ENCODE data around the gene GINS3. TPM values are rescaled to one million over a fixed set of nuclear protein-coding genes. Genes with fewer than 3 reads are reported as not detected.
"Not testable (repeated sequence)": the region's sequence is repeated elsewhere in the genome, so short reads cannot be mapped to it uniquely, and the experiment has no call there.

The GINS3 gene
- total RNA-seq, 1 donor from 2014 or later, result 13.7 TPM

DNA sequence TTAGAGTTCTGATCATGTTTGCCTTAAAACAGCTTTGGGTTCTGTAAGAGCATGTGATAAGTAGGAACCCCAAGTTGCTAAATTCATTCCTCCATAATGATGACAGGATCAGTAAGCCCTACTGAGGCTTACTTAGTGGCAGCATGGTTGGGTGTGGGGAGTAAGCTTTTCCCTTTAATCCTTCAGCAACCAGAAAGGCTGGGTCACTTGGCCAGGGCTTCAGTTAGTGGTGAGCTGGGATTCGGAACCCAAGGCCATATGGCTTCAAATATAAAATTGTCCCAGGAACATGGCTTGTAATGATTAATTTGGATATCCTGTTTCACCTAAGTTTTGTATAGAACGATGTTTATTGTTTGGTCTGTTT, 850 bp downstream of the GINS3 start:
- peak; percentile 79 for ATAC-seq

DNA sequence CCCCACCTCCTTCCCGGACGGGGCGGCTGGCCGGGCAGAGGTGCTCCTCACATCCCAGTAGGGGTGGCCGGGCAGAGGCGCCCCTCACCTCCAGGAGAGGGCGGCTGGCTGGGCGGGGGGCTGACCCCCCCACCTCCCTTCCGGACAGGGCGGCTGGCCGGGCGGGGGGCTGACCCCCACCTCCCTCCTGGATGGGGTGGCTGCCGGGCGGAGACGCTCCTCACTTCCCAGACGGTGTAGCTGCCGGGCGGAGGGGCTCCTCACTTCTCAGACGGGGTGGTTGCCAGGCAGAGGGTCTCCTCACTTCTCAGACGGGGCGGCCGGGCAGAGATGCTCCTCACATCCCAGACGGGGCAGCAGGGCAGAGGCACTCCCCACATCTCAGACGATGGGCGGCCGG, 4.6 kb downstream of the GINS3 start:
- ATAC-seq, result not testable (repeated sequence)

DNA sequence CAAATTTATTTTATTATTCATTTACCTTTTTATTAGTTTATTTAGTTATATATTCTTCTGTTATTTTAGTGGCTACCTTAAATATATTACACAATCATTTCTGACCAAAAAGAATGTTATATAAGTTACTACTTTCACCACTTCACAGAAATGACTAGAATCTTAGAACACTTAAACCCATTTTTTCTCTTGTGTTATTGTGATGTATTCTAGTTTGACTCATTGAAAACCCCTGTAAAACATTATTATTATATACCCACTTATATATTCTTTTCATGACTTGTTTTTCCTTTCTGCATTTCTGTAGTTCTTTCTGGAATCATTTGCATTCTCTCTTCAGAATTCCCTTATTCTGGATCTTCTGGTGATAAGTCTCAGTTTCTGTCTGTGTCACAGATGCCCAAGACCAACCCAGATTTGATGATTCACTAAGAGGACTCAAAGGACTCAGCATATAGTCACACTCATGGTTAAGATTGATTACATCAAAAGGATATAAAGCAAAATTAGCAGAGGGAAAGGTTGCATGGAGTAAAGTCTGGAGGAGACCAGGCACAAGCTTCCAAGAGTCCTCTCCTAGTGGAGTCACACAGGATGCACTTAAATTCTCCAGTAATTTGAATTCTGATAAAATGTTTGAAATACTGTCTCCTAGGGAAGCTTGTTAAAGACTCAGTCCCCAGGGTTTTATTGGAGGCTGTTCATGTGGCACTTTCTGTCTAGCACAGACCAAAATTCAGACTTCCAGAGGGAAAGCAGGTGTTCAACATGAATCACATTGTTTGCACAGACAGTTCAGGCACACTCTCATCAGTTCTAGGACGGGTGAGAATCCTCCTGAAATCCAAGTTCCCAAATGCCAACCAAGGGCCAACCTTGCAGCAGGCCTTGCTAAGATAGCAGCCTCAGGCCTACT, 7.7 kb downstream of the GINS3 start:
- peak; percentile 85 for ATAC-seq

DNA sequence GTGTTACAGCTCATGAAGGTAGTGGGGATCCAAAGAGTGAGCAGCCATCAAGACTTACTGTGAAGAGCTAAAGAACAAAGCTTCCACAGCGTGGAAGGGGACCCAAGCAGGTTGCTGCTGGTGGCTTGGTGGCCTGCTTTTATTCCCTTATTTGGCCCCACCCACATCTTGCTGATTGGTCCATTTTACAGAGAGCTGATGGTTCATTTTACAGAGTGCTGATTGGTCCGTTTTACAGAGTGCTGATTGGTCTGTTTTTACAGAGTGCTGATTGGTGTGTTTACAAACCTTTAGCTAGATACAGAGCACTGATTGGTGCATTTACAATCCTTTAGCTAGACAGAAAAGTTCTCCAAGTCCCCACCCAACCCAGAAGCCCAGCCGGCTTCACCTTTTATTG, 9.0 kb downstream of the GINS3 start:
- not testable (repeated sequence) for ATAC-seq

GRCh38 chr16:58402796-58403195, 10.5 kb downstream of the GINS3 start:
- ATAC-seq, result no peak

GRCh38 chr16:58409316-58409973, 17.2 kb downstream of the GINS3 start:
- ATAC-seq, result peak; percentile 95

DNA sequence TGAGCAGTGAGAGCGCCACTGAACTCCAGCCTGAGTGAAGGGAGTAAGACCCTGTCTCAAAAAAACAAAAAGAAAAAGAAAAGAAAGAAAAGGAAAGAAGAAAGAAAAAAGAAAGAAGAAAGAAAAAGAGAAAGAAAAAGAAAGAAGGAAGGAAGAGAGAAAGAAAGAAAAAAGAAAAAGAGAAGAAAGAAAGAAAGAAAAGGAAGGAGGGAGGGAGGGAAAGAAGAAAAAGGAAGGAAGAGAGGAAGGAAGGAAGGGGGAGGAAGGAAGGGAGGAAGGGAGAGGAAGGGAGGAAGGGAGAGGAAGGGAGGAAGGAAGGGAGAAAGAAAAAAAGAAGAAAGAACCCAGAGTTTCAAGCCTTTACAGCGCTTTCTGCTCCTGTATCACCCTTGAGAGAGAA, 19.1 kb downstream of the GINS3 start:
- ATAC-seq, result no peak

DNA sequence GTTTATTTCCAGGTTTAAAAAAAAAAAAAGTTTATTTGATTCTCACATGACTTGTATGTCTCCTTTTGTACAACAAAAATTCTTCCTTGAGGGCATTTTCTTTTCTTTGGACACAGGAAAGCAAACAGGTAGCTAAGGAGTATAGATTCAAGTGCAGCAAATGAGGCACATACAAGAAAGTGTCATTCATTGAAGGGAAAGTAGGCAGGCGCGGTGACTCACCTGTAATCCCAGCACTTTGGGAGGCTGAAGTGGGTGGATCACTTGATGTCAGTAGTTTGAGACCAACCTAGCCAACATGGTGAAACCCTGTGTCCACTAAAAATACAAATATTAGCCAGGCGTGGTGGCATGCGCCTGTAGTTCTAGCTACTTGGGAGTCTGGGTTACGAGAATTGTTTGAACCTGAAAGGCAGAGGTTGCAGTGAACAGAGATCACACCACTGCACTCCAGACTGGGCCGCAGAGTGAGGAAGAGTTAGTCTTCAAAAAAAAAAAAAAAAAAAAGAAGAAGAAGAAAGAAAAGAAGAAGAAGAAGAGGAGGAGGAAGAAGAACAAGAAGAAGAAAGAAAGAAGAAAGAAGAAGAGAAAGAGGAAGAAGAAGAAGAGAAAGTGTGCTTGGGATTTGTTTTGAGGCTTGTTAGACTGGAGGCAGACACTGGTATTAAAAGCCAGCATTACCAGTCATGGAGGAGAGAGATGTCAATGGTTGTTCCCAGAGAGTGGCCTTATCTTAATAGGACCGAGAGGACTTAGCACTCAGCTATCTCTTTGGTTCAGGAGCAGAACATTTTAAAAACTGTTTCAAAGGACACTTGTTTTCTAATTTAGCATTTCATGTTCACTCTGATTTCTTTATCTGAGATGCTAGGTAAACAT, 19.7 kb downstream of the GINS3 start:
- ATAC-seq, result peak; percentile 75

DNA sequence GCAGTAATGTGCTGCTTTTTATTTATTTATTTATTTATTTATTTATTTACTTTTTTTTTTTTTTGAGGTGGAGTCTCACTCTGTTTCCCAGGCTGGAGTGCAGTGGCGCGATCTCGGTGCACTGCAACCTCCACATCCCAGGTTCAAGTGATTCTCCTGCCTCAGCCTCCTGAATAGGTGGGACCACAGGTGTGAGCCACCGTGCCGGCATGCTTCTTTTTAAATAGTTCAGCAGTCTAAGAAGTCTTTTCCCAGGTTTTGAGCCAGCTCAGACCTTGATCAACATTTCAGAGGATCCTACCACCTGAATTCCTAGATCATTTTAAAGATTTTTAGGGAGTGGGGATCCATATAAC, 20.3 kb downstream of the GINS3 start:
- ATAC-seq, result not testable (repeated sequence)

GRCh38 chr16:58413359-58413758, 21.1 kb downstream of the GINS3 start:
- ATAC-seq, result no peak

GRCh38 chr16:58415003-58415402, 22.7 kb downstream of the GINS3 start:
- ATAC-seq, result no peak

- ATAC-seq, result not testable (repeated sequence)
Measured at GRCh38 chr16:58415961-58416360, 23.7 kb downstream of the GINS3 start.

- ATAC-seq, result no peak
Measured at GRCh38 chr16:58417035-58417434, 24.8 kb downstream of the GINS3 start.

GRCh38 chr16:58417600-58417999, 25.3 kb downstream of the GINS3 start:
- no peak for ATAC-seq

DNA sequence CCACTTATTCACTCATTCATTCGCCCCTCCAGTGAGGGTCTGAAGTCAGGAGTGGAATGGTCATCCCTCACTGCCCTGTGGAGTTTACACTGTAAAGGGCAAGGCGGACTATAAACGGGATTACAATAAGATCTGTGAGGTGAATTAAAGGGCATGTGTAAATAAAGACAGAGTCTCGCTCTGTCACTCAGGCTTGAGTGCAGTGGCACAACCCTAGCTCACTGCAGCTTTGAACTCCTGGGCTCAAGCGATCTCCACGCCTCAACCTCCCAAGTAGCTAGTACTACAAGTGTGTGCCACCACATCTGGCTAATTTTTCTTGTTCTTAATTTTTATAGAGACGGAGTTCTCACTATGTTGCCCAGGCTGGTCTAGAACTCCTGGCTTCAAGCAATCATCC, 25.8 kb downstream of the GINS3 start:
- no peak for ATAC-seq

DNA sequence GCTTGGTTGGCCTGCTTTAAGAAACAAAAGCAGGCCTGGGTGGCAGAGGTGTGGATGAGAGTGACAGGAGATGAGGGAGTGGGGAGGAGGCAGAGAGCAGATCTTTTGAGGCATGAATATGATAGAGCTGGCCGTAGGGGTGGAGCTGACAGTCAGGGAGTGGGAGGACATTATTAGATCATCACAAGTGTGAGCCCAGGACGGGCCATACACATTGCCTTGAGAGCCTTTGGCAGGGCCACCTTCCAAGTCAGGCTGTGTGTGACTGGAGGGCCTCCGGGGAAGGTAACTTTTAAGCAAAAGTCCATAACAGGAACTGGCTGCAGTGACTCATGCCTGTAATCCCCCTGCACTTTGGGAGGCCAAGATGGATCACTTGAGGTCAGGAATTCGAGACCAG, 26.3 kb downstream of the GINS3 start:
- peak; percentile 83 for ATAC-seq

DNA sequence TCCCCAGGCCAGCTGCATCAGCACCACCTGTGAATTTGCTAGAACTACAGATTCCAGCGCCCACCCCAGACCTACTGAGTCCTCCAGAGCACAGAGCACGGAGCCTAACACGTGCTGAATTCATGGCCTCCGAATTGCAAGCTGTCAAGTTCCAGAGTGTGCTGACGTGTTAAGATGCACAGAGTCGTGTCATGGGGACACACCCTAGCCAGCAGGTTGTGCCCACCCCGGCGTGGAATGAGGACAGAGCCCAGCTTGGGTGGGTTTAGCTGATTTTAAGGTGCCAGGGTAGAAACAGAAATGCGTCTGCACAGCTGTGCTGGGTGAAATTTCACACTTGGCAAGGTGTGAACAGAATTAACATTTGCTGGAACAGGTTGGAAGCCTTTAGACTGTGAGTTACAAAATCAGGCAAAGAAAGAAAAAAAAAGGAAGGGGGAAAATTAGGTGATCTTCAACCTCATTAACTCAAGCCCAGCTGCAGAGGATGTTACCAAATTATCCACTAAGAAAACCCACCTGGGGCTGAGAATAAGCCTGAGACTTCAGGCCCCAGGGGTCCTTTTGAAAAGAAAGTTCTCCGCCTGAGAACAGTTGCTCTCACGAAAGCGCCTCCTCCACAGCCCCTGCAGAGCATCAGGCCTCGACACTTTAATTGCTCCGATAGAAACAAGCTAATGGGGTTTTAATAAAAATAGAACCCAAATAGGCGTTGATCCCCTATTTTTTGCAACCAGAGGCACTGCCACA, 27.1 kb downstream of the GINS3 start:
- ATAC-seq, result no peak

GRCh38 chr16:58421059-58421458, 28.8 kb downstream of the GINS3 start:
- no peak for ATAC-seq

DNA sequence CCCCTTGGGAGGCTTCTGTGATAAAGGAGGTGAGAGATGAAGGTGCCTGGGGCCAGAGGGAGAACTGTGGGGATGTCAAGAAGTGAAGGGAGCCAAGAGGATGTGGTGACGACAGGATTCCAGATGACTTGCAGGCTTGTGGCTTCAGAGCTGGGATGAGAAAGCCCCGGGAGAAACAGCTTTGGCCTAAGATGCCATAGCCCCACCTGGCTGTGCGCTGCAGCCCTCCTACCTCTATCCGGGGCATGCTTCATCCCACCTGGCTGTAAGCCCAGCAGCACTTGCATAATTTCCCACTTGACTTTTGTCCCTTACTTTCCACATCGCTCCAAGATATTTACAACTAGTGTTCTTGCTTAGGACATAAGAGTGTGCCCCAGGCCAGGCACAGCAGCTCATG, 29.3 kb downstream of the GINS3 start:
- no peak for ATAC-seq

- ATAC-seq, result no peak
Measured at GRCh38 chr16:58422809-58423208, 30.5 kb downstream of the GINS3 start.

- ATAC-seq, result no peak
Measured at GRCh38 chr16:58425245-58425644, 33.0 kb downstream of the GINS3 start.

- no peak for ATAC-seq
Measured at GRCh38 chr16:58425756-58426494, 33.7 kb downstream of the GINS3 start.

Measured in esophagus mucosa (tissue), 1 donor.